HepG2 (cell line): Measurements from ENCODE around the gene RNF40. TPM values are rescaled to one million over a fixed set of nuclear protein-coding genes. Genes with fewer than 3 reads are reported as not detected.

Experiments
- DMTF1 ChIP-seq: sonication (generic); formaldehyde crosslinking; IDR thresholded peaks from 2 replicates; pipeline ENCODE4 v1.4.0; 2020; ENCODE audit warnings: mild to moderate bottlenecking, missing genetic modification reagents
- DNMT3B ChIP-seq: conservative IDR thresholded peaks from 2 replicates; pipeline ENCODE4 v1.6.1; 2016; ENCODE audit warnings: missing biosample characterization, control low read depth
- HMGXB4 ChIP-seq, 2 experiments: sonication (generic) in 1 of 2; formaldehyde crosslinking in 1 of 2; IDR thresholded peaks; 2 replicates each; pipeline versions ENCODE4 v1.4.0 to v1.6.1; 2018 to 2020; ENCODE audit warnings: missing genetic modification reagents in 2 of 2, borderline replicate concordance in 1 of 2, low read depth in 1 of 2, mild to moderate bottlenecking in 1 of 2, missing biosample characterization in 1 of 2
- HNF4A ChIP-seq: sonication (generic); formaldehyde crosslinking; IDR thresholded peaks from 2 replicates; pipeline ENCODE4 v1.4.0; 2020; ENCODE audit warnings: missing genetic modification reagents
- KAT8 ChIP-seq: IDR thresholded peaks from 2 replicates; pipeline ENCODE4 v1.6.1; 2016; ENCODE audit warnings: missing genetic modification reagents, missing compliant biosample characterization
- KDM1A ChIP-seq: IDR thresholded peaks from 2 replicates; pipeline ENCODE4 v1.6.1; 2016; ENCODE audit warnings: missing compliant biosample characterization
- KLF15 ChIP-seq: sonication (generic); formaldehyde crosslinking; IDR thresholded peaks from 2 replicates; pipeline ENCODE4 v1.8.1; 2023; ENCODE audit warnings: borderline replicate concordance, mild to moderate bottlenecking, inconsistent platforms, missing genetic modification reagents, mixed read lengths
- PHF20 ChIP-seq: sonication (generic); formaldehyde crosslinking; IDR thresholded peaks from 2 replicates; pipeline ENCODE4 v1.5.0; 2020; ENCODE audit warnings: mild to moderate bottlenecking, missing genetic modification reagents
- PHF21A ChIP-seq: sonication (generic); formaldehyde crosslinking; IDR thresholded peaks from 2 replicates; pipeline ENCODE4 v1.5.0; 2020; ENCODE audit warnings: mild to moderate bottlenecking, missing genetic modification reagents
- RCOR2 ChIP-seq: IDR thresholded peaks from 2 replicates; pipeline ENCODE4 v1.6.1; 2016; ENCODE audit warnings: missing biosample characterization, missing genetic modification reagents
- SCMH1 ChIP-seq: sonication (generic); formaldehyde crosslinking; IDR thresholded peaks from 2 replicates; pipeline ENCODE4 v1.9.0; 2021; ENCODE audit warnings: missing genetic modification reagents, mild to moderate bottlenecking, borderline replicate concordance
- SP2 ChIP-seq: sonication (generic); formaldehyde crosslinking; IDR thresholded peaks from 2 replicates; pipeline ENCODE4 v1.5.1; 2020; ENCODE audit warnings: mild to moderate bottlenecking, missing genetic modification reagents
- SYNCRIP ChIP-seq: fragments of 200-400 bp; formaldehyde crosslinking; IDR thresholded peaks from 2 replicates; pipeline ENCODE4 v1.6.1; 2018; ENCODE audit warnings: mild to moderate bottlenecking, low read depth, low read length; ENCODE audit not compliant: insufficient read depth
- TRAFD1 ChIP-seq: sonication (generic); formaldehyde crosslinking; IDR thresholded peaks from 2 replicates; pipeline ENCODE4 v1.5.1; 2020; ENCODE audit warnings: missing genetic modification reagents, mild to moderate bottlenecking, borderline replicate concordance
- ZBTB7A ChIP-seq: sonication (generic); formaldehyde crosslinking; IDR thresholded peaks from 2 replicates; pipeline ENCODE4 v1.8.0; 2022; ENCODE audit warnings: mild to moderate bottlenecking, missing genetic modification reagents
- ZFX ChIP-seq: sonication (generic); formaldehyde crosslinking; IDR thresholded peaks from 2 replicates; pipeline ENCODE4 v1.4.0; 2020; ENCODE audit warnings: mild to moderate bottlenecking, low read depth, missing genetic modification reagents, moderate library complexity
- ZMAT3 ChIP-seq: sonication (generic); formaldehyde crosslinking; conservative IDR thresholded peaks from 2 replicates; pipeline ENCODE4 v1.7.0; 2021; ENCODE audit warnings: missing genetic modification reagents
- ZMYM2 ChIP-seq: sonication (generic); formaldehyde crosslinking; IDR thresholded peaks from 2 replicates; pipeline ENCODE4 v1.8.0; 2022; ENCODE audit warnings: mild to moderate bottlenecking, missing genetic modification reagents
- ZNF263 ChIP-seq: sonication (generic); formaldehyde crosslinking; IDR thresholded peaks from 2 replicates; pipeline ENCODE4 v1.4.0; 2020; ENCODE audit warnings: missing genetic modification reagents
- ZNF343 ChIP-seq: sonication (generic); formaldehyde crosslinking; IDR thresholded peaks from 2 replicates; pipeline ENCODE4 v1.4.0; 2020; ENCODE audit warnings: mild to moderate bottlenecking, missing genetic modification reagents
- ZNF607 ChIP-seq: sonication (generic); formaldehyde crosslinking; IDR thresholded peaks from 2 replicates; pipeline ENCODE4 v1.5.1; 2020; ENCODE audit warnings: missing genetic modification reagents, mild to moderate bottlenecking, borderline replicate concordance
- ZNF652 ChIP-seq: IDR thresholded peaks from 2 replicates; pipeline ENCODE4 v1.6.1; 2016; ENCODE audit warnings: low read depth, borderline replicate concordance
- ZSCAN20 ChIP-seq: sonication (generic); formaldehyde crosslinking; IDR thresholded peaks from 2 replicates; pipeline ENCODE4 v1.4.0; 2020; ENCODE audit warnings: missing genetic modification reagents, mild to moderate bottlenecking, borderline replicate concordance
- polyA plus RNA-seq, 8 experiments: library from polyadenylated mRNA; depleted of rRNA in 3 of 8; stranded (reverse) in 7 of 8; unstranded in 1 of 8; fragments of >200 nt; fragmentation: Illumina TruSeq in 4 of 8; extraction: Trizol in 4 of 8; gene quantifications; 2 replicates each; pipeline versions ENCODE4 v1.2.1 to v1.2.3, GENCODE V29; 2011 to 2016; ENCODE audit warnings: low read depth in 4 of 8, missing spikeins in 1 of 8, mixed read lengths in 1 of 8; ENCODE audit not compliant: insufficient read depth in 1 of 8
- total RNA-seq, 5 experiments: library from RNA; depleted of rRNA; stranded (reverse); fragments of >200 nt; fragmentation: Illumina TruSeq; extraction: Trizol; gene quantifications; 2 replicates each; pipeline ENCODE4 v1.2.3, GENCODE V29; 2016; ENCODE audit warnings: low read depth in 1 of 5

Gene RNF40
- total and polyA plus RNA-seq, 2 of the 13 experiments (the other 11 are each of a cell fraction or from before 2014, with no cell fraction given), result 84.0 to 85.6 TPM

GRCh38 chr16:30787613-30788378 lies 25.7 kb downstream of the RNF40 start (continued):
- TF ChIP-seq TRAFD1 (CRISPR knock-in tag) (no peak), KAT8 (CRISPR knock-in tag) (peak; percentile 51; the same call in 1 of the 2 replicates), KLF15 (CRISPR knock-in tag) (no peak; the same call in 1 of the 2 replicates), PHF20 (peak; percentile 52; the same call in 1 of the 2 replicates), HNF4A (CRISPR knock-in tag) (peak; percentile 83), ZMYM2 (peak; percentile 92; the same call in 1 of the 2 replicates), HMGXB4 (CRISPR knock-in tag; IDR thresholded peaks at IDR 0.05; ENCODE audit: borderline replicate concordance in 1 of 2, low read depth in 1 of 2) (peak in 1 of 2 experiments; percentile 20; a peak in 2 of 4 replicates), ZNF607 (CRISPR knock-in tag) (0 out of 2 replicates have a peak, but pooled peaks have one; percentile 22), SYNCRIP (no peak), DNMT3B (CRISPR knock-in tag) (no peak), ZNF343 (CRISPR knock-in tag) (no peak), ZNF263 (CRISPR knock-in tag) (peak; percentile 46; the same call in 1 of the 2 replicates), SCMH1 (CRISPR knock-in tag) (no peak), ZNF652 (CRISPR knock-in tag) (no peak), ZFX (CRISPR knock-in tag) (no peak; the same call in 1 of the 2 replicates), ZMAT3 (CRISPR knock-in tag) (no peak; the same call in 1 of the 2 replicates), RCOR2 (CRISPR knock-in tag) (no peak; the same call in 1 of the 2 replicates), ZBTB7A (CRISPR knock-in tag) (no peak), PHF21A (CRISPR knock-in tag) (peak; percentile 62), KDM1A (peak; percentile 75; the same call in 1 of the 2 replicates), SP2 (CRISPR knock-in tag) (no peak), DMTF1 (no peak), ZSCAN20 (CRISPR knock-in tag) (no peak)
